KOPT-K1 (cell line): ENCODE results near the gene RUSC2.
"Not testable (repeated sequence)": the region's sequence is repeated elsewhere in the genome, so short reads cannot be mapped to it uniquely, and the experiment has no call there.

ENCODE experiments used
- H3K27ac ChIP-seq: fragments of 200-600 bp; sonication (generic); 2 replicates; pipeline ENCODE4 v1.5.1; 2016; ENCODE audit warnings: antibody characterized with exemption, mild to moderate bottlenecking, low read depth, low read length; ENCODE audit not compliant: poor library complexity, severe bottlenecking
- H3K36me3 ChIP-seq: fragments of 200-600 bp; sonication (generic); 2 replicates; pipeline ENCODE4 v1.5.1; 2017; ENCODE audit warnings: antibody characterized with exemption, mild to moderate bottlenecking, low read length, moderate library complexity; ENCODE audit not compliant: insufficient read depth
- H3K9me3 ChIP-seq: fragments of 200-600 bp; sonication (generic); 2 replicates; pipeline ENCODE4 v1.5.1; 2017; ENCODE audit warnings: antibody characterized with exemption, low read length, mild to moderate bottlenecking; ENCODE audit not compliant: insufficient read depth, poor library complexity, severe bottlenecking

The RUSC2 gene, protein sequence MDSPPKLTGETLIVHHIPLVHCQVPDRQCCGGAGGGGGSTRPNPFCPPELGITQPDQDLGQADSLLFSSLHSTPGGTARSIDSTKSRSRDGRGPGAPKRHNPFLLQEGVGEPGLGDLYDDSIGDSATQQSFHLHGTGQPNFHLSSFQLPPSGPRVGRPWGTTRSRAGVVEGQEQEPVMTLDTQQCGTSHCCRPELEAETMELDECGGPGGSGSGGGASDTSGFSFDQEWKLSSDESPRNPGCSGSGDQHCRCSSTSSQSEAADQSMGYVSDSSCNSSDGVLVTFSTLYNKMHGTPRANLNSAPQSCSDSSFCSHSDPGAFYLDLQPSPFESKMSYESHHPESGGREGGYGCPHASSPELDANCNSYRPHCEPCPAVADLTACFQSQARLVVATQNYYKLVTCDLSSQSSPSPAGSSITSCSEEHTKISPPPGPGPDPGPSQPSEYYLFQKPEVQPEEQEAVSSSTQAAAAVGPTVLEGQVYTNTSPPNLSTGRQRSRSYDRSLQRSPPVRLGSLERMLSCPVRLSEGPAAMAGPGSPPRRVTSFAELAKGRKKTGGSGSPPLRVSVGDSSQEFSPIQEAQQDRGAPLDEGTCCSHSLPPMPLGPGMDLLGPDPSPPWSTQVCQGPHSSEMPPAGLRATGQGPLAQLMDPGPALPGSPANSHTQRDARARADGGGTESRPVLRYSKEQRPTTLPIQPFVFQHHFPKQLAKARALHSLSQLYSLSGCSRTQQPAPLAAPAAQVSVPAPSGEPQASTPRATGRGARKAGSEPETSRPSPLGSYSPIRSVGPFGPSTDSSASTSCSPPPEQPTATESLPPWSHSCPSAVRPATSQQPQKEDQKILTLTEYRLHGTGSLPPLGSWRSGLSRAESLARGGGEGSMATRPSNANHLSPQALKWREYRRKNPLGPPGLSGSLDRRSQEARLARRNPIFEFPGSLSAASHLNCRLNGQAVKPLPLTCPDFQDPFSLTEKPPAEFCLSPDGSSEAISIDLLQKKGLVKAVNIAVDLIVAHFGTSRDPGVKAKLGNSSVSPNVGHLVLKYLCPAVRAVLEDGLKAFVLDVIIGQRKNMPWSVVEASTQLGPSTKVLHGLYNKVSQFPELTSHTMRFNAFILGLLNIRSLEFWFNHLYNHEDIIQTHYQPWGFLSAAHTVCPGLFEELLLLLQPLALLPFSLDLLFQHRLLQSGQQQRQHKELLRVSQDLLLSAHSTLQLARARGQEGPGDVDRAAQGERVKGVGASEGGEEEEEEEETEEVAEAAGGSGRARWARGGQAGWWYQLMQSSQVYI (N-terminal part only)

DNA sequence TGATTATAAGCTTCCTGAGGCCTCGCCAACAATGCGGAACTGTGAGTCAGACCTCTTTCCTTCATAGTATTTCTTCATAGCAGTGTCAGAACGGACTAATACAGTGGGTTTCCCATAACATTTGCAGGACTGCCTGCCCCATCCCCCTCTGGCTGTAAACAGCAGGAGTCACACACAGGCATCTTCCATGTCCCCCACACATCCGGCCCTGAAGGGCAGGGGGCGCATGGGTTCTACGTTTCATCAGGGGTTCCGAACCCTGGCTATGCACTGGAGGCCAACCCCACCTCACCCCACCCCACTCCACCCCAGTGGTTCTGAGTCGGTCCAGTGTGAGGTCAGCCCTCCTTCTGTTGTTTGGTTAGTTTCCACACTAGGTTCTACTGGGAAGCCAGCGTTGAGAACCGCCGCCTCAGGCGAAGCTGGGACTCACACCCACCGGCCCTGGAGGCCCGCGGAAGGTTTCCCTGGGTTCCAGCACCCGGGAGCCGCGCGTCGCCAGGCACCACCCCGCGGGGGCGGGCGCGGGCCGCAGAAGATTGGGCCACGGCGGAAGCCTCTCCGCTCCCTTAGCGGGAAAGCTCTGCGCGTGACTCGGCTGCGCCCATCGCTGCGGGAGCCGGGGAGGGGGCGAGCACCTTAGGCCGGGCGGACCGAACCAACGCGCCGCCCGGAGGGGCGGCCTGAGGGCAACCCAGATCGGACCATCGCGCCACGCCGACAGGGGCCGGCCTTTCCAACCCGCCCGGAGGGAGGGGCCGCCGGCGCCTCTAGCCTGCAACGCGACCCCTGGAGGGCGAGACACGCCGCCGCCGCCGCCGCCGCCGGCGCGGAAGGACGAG, at the start of gene RUSC2:
RUSC2 (plus strand) TSS at position 799 of the 842 bp plus-strand sequence. CDS start 56,411 bp downstream, outside the sequence.
- Histone ChIP-seq H3K27ac (no peak within 1 kb of the TSS), H3K9me3 (no peaks in the 10 kb centered on the region), H3K36me3 (no peaks in the 10 kb centered on the region)

DNA sequence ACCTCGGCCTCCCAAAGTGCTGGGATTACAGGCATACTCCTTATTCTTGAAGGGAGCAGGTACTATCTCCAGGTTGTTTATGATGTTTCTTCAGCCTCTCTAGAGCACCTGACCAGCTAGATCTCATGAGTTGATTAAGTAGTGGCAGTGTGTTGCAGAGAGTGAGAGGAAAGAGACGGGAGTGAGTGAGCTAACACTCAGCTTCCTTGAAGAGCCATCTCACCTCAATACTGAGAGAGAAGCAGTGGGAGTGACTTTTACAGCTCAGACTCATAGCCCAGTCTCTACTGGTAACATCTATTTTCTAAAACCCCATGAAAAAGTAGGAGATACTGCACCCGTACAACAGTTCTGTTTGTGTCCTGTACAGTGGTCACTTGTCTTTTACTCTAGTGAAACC, 43.9 kb upstream of the RUSC2 start:
- Histone ChIP-seq H3K27ac (no peak overlapping the region), H3K9me3 (no peaks in the 10 kb centered on the region), H3K36me3 (no peaks in the 10 kb centered on the region)

DNA sequence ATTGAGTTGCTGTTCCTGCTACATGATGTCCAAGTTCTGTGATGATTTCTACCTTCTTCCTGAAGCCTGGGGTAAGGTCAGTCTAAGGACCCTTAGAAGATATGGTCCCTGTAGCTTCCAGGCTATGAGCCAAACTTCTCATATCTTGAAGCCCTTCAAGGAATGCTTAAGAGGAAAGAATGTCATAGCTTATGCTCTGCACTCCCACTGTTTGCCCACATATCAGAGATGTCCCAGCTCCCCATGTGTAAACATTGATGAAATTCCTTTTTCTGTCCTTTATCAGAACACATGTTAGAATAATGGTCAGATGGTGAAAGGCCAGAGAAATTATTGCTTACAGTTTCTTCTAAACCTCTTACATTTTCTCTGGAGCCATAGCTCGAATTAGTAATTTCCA, 41.4 kb upstream of the RUSC2 start:
- no peaks in the 10 kb centered on the region for H3K9me3 ChIP-seq
- no peaks in the 10 kb centered on the region for H3K36me3 ChIP-seq
- H3K27ac ChIP-seq = no peak overlapping the region

- H3K27ac ChIP-seq = no peak overlapping the region
- H3K36me3 ChIP-seq = no peaks in the 10 kb centered on the region
- peaks cover 6% of the 10 kb centered on the region for H3K9me3 ChIP-seq
Measured at GRCh38 chr9:35452481-35452880, 37.4 kb upstream of the RUSC2 start.

- H3K9me3 ChIP-seq = peaks cover 6% of the 10 kb centered on the region
- no peak overlapping the region for H3K27ac ChIP-seq
- no peaks in the 10 kb centered on the region for H3K36me3 ChIP-seq
Measured at GRCh38 chr9:35453786-35454185, 36.1 kb upstream of the RUSC2 start.

DNA sequence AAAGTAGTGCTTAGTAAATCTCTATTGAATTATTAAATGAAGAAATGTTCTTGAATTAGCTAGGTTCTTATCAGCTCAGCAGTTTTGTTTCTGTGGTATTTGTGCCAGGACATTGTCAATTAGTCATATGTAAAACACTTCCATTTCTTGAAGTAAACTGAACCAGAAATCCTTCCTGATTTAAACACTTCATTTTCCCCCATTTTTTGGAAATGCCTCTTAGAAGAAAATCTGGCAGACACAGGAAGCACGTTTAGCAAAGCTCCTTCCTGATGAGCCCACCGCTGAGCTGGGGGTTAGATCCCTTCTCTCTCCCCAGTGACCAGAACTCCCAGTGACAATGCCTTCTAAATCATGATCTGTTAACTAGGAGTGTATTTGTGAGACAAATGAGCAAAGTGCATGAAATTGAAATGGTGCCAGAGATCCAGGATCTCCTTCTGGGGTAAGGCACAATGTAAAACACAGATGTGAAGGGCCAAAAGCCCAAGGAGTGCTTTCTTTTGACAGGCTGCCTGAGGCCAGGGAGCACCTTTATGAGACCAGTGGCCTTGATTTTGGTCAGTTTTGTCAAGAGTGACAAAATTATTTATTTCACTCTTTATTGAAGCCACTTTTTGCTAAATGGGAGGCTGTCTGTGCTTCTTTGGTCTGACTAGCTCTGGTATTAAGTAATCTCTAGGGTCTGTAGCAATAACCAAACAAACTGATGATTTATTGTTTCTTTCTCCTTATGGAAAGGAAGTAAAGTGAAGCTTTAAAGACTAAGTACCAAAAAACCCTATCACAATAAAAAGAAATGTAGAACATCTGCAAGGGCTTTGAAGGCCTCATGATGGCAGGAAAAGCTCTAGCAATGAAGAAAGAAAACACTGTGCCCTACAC, 25.5 kb upstream of the RUSC2 start:
- peaks cover 24% of the 10 kb centered on the region for H3K9me3 ChIP-seq
- H3K27ac ChIP-seq = no peak overlapping the region
- H3K36me3 ChIP-seq = no peaks in the 10 kb centered on the region

GRCh38 chr9:35470340-35470739, 19.6 kb upstream of the RUSC2 start:
- no peak overlapping the region for H3K27ac ChIP-seq
- no peaks in the 10 kb centered on the region for H3K9me3 ChIP-seq
- H3K36me3 ChIP-seq = no peaks in the 10 kb centered on the region

DNA sequence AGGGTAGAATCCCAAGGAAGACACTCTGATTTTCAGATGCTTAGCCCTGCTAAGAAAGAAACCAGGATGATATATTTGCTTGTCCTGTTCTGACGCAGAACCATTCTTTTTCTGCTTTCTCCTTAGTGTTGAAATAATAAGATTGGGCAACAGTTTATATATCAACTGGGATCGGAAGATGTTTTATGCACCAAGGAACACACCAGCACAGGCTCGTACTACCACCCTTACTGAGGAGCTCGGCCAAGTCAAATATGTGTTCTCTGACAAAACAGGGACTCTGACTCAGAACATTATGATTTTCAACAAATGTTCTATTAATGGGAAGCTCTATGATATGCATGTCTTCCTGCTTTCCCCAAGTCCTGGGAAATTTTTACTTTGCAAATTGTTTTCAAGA, 19.0 kb upstream of the RUSC2 start:
- no peak overlapping the region for H3K27ac ChIP-seq

DNA sequence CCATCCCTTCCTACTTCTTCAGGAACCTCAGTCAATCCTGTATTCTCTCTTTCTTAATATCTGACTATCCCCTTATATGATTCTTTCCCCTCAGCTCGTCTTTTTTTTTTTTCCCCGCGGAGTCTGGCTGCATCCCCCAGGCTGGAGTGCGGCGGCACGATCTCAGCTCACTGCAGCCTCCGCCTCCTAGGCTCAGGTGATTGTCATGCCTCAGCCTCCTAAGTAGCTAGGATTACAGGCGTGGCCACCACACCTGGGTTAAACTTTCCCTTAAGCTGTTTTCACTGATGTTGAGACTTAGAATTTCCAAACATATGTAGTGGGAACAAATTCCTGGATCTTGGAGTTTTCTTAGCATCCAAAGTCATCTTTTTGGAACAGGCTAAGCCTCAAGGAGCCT, 13.3 kb upstream of the RUSC2 start:
- Histone ChIP-seq H3K27ac (no peak overlapping the region), H3K36me3 (no peaks in the 10 kb centered on the region), H3K9me3 (no peaks in the 10 kb centered on the region)

More for the DNA sequence above, 19.0 kb upstream of the RUSC2 start:
- Histone ChIP-seq H3K36me3 (no peaks in the 10 kb centered on the region), H3K9me3 (no peaks in the 10 kb centered on the region)

DNA sequence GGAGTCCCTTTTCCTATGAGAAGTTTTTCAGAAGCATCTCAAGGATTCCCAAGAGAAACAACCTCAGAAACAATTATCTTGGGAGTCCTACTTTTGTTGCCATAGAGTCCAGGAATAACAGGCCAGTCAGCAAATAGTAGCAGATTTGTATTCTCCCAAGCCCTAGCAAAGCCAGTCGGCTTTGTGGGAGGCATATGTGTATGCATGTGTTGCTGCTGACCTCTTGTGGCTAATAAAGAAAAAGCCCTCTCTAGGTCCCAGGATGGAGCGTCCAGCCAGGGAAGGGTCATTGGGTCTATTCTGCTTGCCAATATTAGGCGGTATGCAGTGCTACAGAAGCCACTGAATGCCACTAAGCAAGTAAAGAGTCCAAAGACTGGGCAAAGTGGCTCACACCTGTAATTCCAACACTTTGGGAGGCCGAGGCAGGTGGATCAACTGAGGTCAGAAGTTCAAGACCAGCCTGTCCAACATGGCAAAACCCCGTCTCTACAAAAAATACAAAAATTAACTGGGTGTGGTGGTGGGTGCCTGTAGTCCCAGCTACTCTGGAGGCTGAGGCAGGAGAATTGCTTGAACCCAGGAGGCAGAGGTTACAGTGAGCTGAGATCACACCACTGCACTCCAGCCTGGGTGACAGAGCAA, 12.6 kb upstream of the RUSC2 start:
- not testable (repeated sequence) for H3K36me3 ChIP-seq, H3K9me3 ChIP-seq, H3K27ac ChIP-seq

- H3K36me3 ChIP-seq = no peaks in the 10 kb centered on the region
- no peak overlapping the region for H3K27ac ChIP-seq
- no peaks in the 10 kb centered on the region for H3K9me3 ChIP-seq
Measured at GRCh38 chr9:35478871-35479270, 11.0 kb upstream of the RUSC2 start.

- no peak overlapping the region for H3K27ac ChIP-seq
- no peaks in the 10 kb centered on the region for H3K36me3 ChIP-seq
- no peaks in the 10 kb centered on the region for H3K9me3 ChIP-seq
Measured at GRCh38 chr9:35481347-35481975, 8.4 kb upstream of the RUSC2 start.

GRCh38 chr9:35482071-35482470, 7.8 kb upstream of the RUSC2 start:
- no peak overlapping the region for H3K27ac ChIP-seq
- no peaks in the 10 kb centered on the region for H3K36me3 ChIP-seq
- no peaks in the 10 kb centered on the region for H3K9me3 ChIP-seq
